ENCODE data around the gene GNAQ.

GRCh38 chr9:77843871-77844155, 187.8 kb downstream of the GNAQ start:
- TF ChIP-seq MAX (IDR thresholded peaks at IDR 0.05) (no peak), CEBPB (IDR thresholded peaks at IDR 0.05) (no peak), CREB1 (IDR thresholded peaks at IDR 0.05; ENCODE audit: low read depth) (no peak)

Data from Ishikawa (cell line).